Vagina (tissue), 2 donors: ENCODE measurements around the gene ADGRL1.

ENCODE experiments used
- CTCF ChIP-seq, 3 experiments: fragments of 450-650 bp in 2 of 3; fragments of 200-600 bp in 1 of 3; sonication (generic) in 1 of 3; IDR thresholded peaks; one replicate each; pipeline ENCODE4 v1.5.1; 2017 to 2019; ENCODE audit warnings: antibody characterized with exemption in 3 of 3, mild to moderate bottlenecking in 2 of 3, moderate library complexity in 2 of 3
- POLR2A ChIP-seq, 2 donors: fragments of 450-650 bp; IDR thresholded peaks; one replicate each; pipeline ENCODE4 v1.6.1; 2017; ENCODE audit warnings: antibody characterized with exemption in 2 of 2, mild to moderate bottlenecking in 2 of 2, moderate library complexity in 2 of 2

GRCh38 chr19:14159059-14159458, 46.9 kb downstream of the ADGRL1 start:
- TF ChIP-seq CTCF (IDR thresholded peaks at IDR 0.05): no peak
- no peak for TF ChIP-seq POLR2A (IDR thresholded peaks at IDR 0.05)
